A549 (cell line): ENCODE results near the gene DNAJC8. TPM values are rescaled to one million over a fixed set of nuclear protein-coding genes. Genes with fewer than 3 reads are reported as not detected.

ENCODE experiments used
- ATAC-seq, 2 experiments: fragments of 200-7000 bp in 1 of 2; fragments of >200 bp in 1 of 2; cut with Nextera tagmentation in 1 of 2; cut with Tn5 transposase in 1 of 2; 3 replicates each; pipeline versions ENCODE4 v1.8.0 to v1.9.1; 2018 to 2020; ENCODE audit warnings: mild to moderate bottlenecking in 1 of 2, moderate library complexity in 1 of 2
- CTCF ChIA-PET: fragments of 300-600 bp; sonication (Branson Sonifier 250); formaldehyde crosslinking; extraction: SDS; loops from one replicate; lab custom pipeline; 2021; ENCODE audit warnings: antibody characterized with exemption, inconsistent platforms; lab: Yijun Ruan, JAX
- POLR2A ChIA-PET: fragments of 350-600 bp; formaldehyde crosslinking; extraction: SDS; loops from one replicate; lab custom pipeline; 2021; ENCODE audit warnings: antibody characterized with exemption, inconsistent platforms; lab: Yijun Ruan, JAX
- DNase-seq, 2 experiments: peaks; one replicate each; pipeline versions ENCODE4 v3.0.0 to v3.0.0-alpha.2; 2011 to 2016; ENCODE audit warnings: low read depth in 1 of 2, low spot score in 1 of 2
- FAIRE-seq: peaks from 2 replicates; lab custom pipeline; 2011; peaks lifted over from hg19 to GRCh38; lab: Jason Lieb, UNC
- H3K27ac ChIP-seq, 2 experiments: fragments of >200 bp; sonication (Bioruptor Twin); formaldehyde crosslinking; 3 replicates each; pipeline ENCODE4 v1.5.1; 2016 to 2017
- H3K4me1 ChIP-seq: fragments of >200 bp; sonication (Bioruptor Twin); formaldehyde crosslinking; 3 replicates; pipeline ENCODE4 v1.6.1; 2016
- H3K4me2 ChIP-seq: fragments of >200 bp; sonication (Bioruptor Twin); formaldehyde crosslinking; 3 replicates; pipeline ENCODE4 v1.6.1; 2016
- H3K4me3 ChIP-seq: fragments of >200 bp; sonication (Bioruptor Twin); formaldehyde crosslinking; 3 replicates; pipeline ENCODE4 v1.5.1; 2016
- H3K9me3 ChIP-seq: fragments of >200 bp; sonication (Bioruptor Twin); formaldehyde crosslinking; 3 replicates; pipeline ENCODE4 v1.6.1; 2016
- ATOH8 ChIP-seq: fragments of 250-450 bp; sonication (Bioruptor Pico); IDR thresholded peaks from 2 replicates; pipeline ENCODE4 v1.5.0; 2020; ENCODE audit warnings: low read depth, mild to moderate bottlenecking, moderate library complexity
- CEBPB ChIP-seq, 2 experiments: fragments of >200 bp in 1 of 2; sonication (Bioruptor Twin) in 1 of 2; formaldehyde crosslinking in 1 of 2; IDR thresholded peaks; 2 replicates each; pipeline ENCODE4 v1.6.1; 2012 to 2016
- EHMT2 ChIP-seq: fragments of 200-600 bp; sonication (generic); IDR thresholded peaks from 2 replicates; pipeline ENCODE4 v1.6.1; 2016; ENCODE audit warnings: antibody characterized with exemption, low read depth, mild to moderate bottlenecking, moderate library complexity
- GATA3 ChIP-seq: IDR thresholded peaks from 2 replicates; pipeline ENCODE4 v1.6.1; 2012; ENCODE audit warnings: borderline replicate concordance
- HOXA7 ChIP-seq: fragments of 250-450 bp; sonication (Bioruptor Pico); IDR thresholded peaks from 2 replicates; pipeline ENCODE4 v1.5.0; 2020; ENCODE audit warnings: mild to moderate bottlenecking, moderate library complexity
- JUNB ChIP-seq: fragments of >200 bp; sonication (Bioruptor Twin); formaldehyde crosslinking; IDR thresholded peaks from 2 replicates; pipeline ENCODE4 v1.6.1; 2016
- MAFK ChIP-seq: fragments of 450-650 bp; IDR thresholded peaks from 2 replicates; pipeline ENCODE4 v1.6.1; 2014; ENCODE audit not compliant: partially characterized antibody
- MAX ChIP-seq: IDR thresholded peaks from 2 replicates; pipeline ENCODE4 v1.6.1; 2012
- NFE2L2 ChIP-seq: fragments of 150-350 bp; conservative IDR thresholded peaks from 2 replicates; pipeline ENCODE4 v1.6.1; 2014; ENCODE audit warnings: low read length
- NR3C1 ChIP-seq: fragments of >200 bp; sonication (Bioruptor Twin); formaldehyde crosslinking; IDR thresholded peaks from 3 replicates; pipeline ENCODE4 v1.6.1; 2017
- POLR2A ChIP-seq: IDR thresholded peaks from 2 replicates; pipeline ENCODE4 v1.6.1; 2012; ENCODE audit warnings: mild to moderate bottlenecking, low read length
- RFX5 ChIP-seq: fragments of 450-650 bp; IDR thresholded peaks from 2 replicates; pipeline ENCODE4 v1.7.1; 2014; ENCODE audit warnings: antibody characterized with exemption, mild to moderate bottlenecking, moderate library complexity
- SREBF2 ChIP-seq: fragments of 450-650 bp; IDR thresholded peaks from 2 replicates; pipeline ENCODE4 v1.6.1; 2014; ENCODE audit warnings: mild to moderate bottlenecking, moderate library complexity
- ZC3H11A ChIP-seq: fragments of 450-650 bp; IDR thresholded peaks from 2 replicates; pipeline ENCODE4 v1.6.1; 2014; ENCODE audit warnings: antibody characterized with exemption, mild to moderate bottlenecking
- ZFP36 ChIP-seq: fragments of 450-650 bp; IDR thresholded peaks from 2 replicates; pipeline ENCODE4 v1.6.1; 2014; ENCODE audit warnings: borderline replicate concordance; ENCODE audit not compliant: partially characterized antibody
- WGBS: methylation state at CpG from one replicate; pipeline ENCODE4 v1.1.6; 2017; ENCODE audit errors: missing lambda C conversion rate; 5-methylcytosine and 5-hydroxymethylcytosine counted together
- polyA plus RNA-seq, 4 experiments: library from polyadenylated mRNA; depleted of rRNA in 3 of 4; stranded (reverse); fragments of >200 nt; fragmentation: RNase III in 1 of 4; extraction: RNeasy Plus Mini Kit Qiagen cat#74134 plus additional on column Dnase treatment in 1 of 4; gene quantifications; 2 replicates in 3 of 4; 3 replicates in 1 of 4; pipeline ENCODE4 v1.2.3, GENCODE V29; 2011 to 2017
- TF ChIP-seq, protein P1 (sequence below): fragments of >200 bp; sonication (Bioruptor Twin); formaldehyde crosslinking; IDR thresholded peaks from 3 replicates; pipeline ENCODE4 v1.6.1; 2016

The DNAJC8 gene
- polyA plus RNA-seq, 2 of the 4 experiments (the other 2 are of a cell fraction): 87.3 to 93.7 TPM

DNA sequence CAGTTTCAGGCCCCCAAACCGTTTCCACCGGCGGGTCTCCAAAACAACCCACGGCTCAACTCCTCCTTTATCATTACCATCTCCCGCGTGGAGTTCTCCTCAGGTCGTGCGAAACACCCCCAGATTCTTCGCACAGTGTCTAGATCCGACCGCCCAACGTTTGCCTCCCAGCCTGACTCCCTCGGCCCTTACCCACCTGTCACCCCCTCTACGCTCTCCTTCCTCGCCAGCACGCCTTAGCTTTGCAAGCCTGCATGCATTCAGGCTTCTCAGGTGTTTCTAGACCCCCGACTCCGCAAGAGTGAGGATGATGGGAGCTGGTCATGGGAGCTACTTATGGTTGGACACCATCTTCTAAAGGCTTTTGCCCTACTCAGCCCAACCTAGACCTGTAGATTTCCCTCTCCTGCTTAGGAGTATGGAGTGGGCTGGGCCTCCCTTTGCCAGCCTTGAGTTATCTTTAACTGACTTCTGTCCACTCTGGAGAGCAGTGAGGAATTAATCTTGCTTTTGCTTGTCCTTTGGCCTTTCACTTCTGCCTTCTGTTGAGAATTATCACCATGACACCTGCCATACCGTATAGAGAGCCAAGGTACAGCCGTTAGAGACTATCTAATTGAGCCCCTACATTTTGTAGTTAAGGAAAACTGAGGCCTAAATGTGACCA lies 4.0 kb upstream of the DNAJC8 start:
- ChIA-PET CTCF (interaction anchor here (0.6 to 3.2 kb wide), 3 partner anchors 8 to 234 kb away, joined by 3 to 15 read pairs (median 3); no protein-coding TSS in a partner anchor), POLR2A (interaction anchor here (0.8 to 1.3 kb wide), 3 partner anchors 9 to 23 kb away, joined by 3 to 9 read pairs (median 7); partner anchors contain the start of gene SESN2)
- FAIRE-seq: no peak
- peak overlapping the region; percentile 87 to 92 for H3K27ac ChIP-seq
- ATAC-seq: no peak
- H3K4me2 ChIP-seq: peak overlapping the region; percentile 96
- no peak for DNase-seq
- no peak for TF ChIP-seq NFE2L2
- no peak for TF ChIP-seq ZFP36
- no peak for TF ChIP-seq MAX
- TF ChIP-seq, protein P1, sequence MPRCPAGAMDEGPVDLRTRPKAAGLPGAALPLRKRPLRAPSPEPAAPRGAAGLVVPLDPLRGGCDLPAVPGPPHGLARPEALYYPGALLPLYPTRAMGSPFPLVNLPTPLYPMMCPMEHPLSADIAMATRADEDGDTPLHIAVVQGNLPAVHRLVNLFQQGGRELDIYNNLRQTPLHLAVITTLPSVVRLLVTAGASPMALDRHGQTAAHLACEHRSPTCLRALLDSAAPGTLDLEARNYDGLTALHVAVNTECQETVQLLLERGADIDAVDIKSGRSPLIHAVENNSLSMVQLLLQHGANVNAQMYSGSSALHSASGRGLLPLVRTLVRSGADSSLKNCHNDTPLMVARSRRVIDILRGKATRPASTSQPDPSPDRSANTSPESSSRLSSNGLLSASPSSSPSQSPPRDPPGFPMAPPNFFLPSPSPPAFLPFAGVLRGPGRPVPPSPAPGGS: no peak
- TF ChIP-seq SREBF2: no peak
- TF ChIP-seq MAFK: no peak
- no peak for TF ChIP-seq EHMT2
- H3K9me3 ChIP-seq: no peaks in the 10 kb centered on the region
- WGBS: 37% methylated on average over 18 of the region's 20 CpGs
- peak overlapping the region; percentile 84 for H3K4me3 ChIP-seq
- H3K4me1 ChIP-seq: peaks cover 8% of the 10 kb centered on the region

- WGBS: 0% methylated on average over 30 of the region's 60 CpGs
- FAIRE-seq: no peak
- TF ChIP-seq RFX5 (0 out of 2 replicates have a peak, but pooled peaks have one; percentile 17), EHMT2 (no peak), GATA3 (0 out of 2 replicates have a peak, but pooled peaks have one; percentile 4), ZC3H11A (no peak), HOXA7 (CRISPR knock-in tag) (no peak), NR3C1 (no peak), SREBF2 (no peak), POLR2A (peak; percentile 93), JUNB (no peak), ATOH8 (CRISPR knock-in tag) (no peak)
- TF ChIP-seq, protein P1: 0 out of 3 replicates have a peak, but pooled peaks have one; percentile 44
- H3K9me3 ChIP-seq: no peaks in the 10 kb centered on the region
- peak; percentile 98 for ATAC-seq
- CTCF ChIA-PET: interaction anchor here (0.6 to 3.2 kb wide), 9 partner anchors 9 to 365 kb away, joined by 3 to 15 read pairs (median 3); no protein-coding TSS in a partner anchor
- DNase-seq: peak; percentile 95 to 98
- H3K27ac ChIP-seq: peak within 1 kb of the TSS; percentile 87 to 92
- H3K4me2 ChIP-seq: peak within 1 kb of the TSS; percentile 96
- peak within 1 kb of the TSS; percentile 84 for H3K4me3 ChIP-seq
- POLR2A ChIA-PET: interaction anchor here (0.8 to 1.3 kb wide), 12 partner anchors 10 to 346 kb away, joined by 3 to 9 read pairs (median 4); partner anchors contain the start of genes EYA3, MED18, RCC1 and SESN2
- peaks cover 16% of the 10 kb centered on the region for H3K4me1 ChIP-seq
Measured at GRCh38 chr1:28235755-28236655, 3.2 kb upstream of the DNAJC8 start, which contains the start of gene ATP5IF1. Gene ATP5IF1, plus strand, starts transcription at chr1:28236124. Its CDS starts 60 bp downstream, at chr1:28236184.

DNA sequence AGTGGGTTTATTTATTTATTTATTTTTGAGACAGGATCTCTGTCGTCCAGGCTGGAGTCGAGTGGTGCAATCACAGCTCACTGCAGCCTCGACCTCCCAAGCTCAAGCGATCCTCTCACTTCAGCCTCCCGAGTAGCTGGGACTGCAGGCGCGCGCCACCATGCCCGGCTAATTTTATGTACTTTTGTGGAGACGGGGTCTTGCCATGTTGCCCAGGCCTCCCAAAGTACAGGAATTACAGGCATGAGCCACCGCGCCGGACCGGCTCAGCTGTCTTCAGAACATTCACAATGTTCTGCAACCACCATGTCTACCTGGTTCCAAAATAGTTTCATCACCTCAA lies 406 bp upstream of the DNAJC8 start:
- ChIA-PET CTCF (interaction anchor here (1.4 kb wide), 1 partner anchor 15 kb away, joined by 5 read pairs; no protein-coding TSS in a partner anchor), POLR2A (no interaction called here)
- ATAC-seq (no peak), FAIRE-seq (no peak), DNase-seq (no peak)
- Histone ChIP-seq H3K4me3 (peak overlapping the region; percentile 96; the same call in 1 of the 3 replicates), H3K9me3 (no peaks in the 10 kb centered on the region), H3K27ac (peak overlapping the region; percentile 53 to 95), H3K4me1 (peaks cover 20% of the 10 kb centered on the region), H3K4me2 (peak overlapping the region; percentile 51)
- TF ChIP-seq CEBPB (IDR thresholded peaks at IDR 0.05) (peak in 1 of 2 experiments; percentile 5; a peak in 1 of 4 replicates), NR3C1 (no peak)
- TF ChIP-seq, protein P1: no peak
- WGBS: 63% methylated on average over 14 of the region's 14 CpGs
